ENCODE results near the gene OPRPN.

- TF ChIP-seq ZBTB7A (IDR thresholded peaks at IDR 0.05; ENCODE audit: borderline replicate concordance, control insufficient read depth, low read depth, low read length) = no peak
- no peak for TF ChIP-seq CTCF (IDR thresholded peaks at IDR 0.05 in 2 of 3, conservative IDR thresholded peaks at IDR 0.05 in 1 of 3; ENCODE audit: insufficient read depth in 2 of 3, low read depth in 1 of 3, low read length in 3 of 3)
- no peak for TF ChIP-seq EHMT2 (IDR thresholded peaks at IDR 0.05)
- TF ChIP-seq USF2 (CRISPR knock-in tag; IDR thresholded peaks at IDR 0.05) = no peak
- no peak for TF ChIP-seq TCF3 (CRISPR knock-in tag; IDR thresholded peaks at IDR 0.05)
- no peak for TF ChIP-seq BHLHE40 (IDR thresholded peaks at IDR 0.05; ENCODE audit: low read length)
- no peak for TF ChIP-seq ELK1 (CRISPR knock-in tag; IDR thresholded peaks at IDR 0.05)
- TF ChIP-seq TCF7 (IDR thresholded peaks at IDR 0.05; ENCODE audit: borderline replicate concordance) = no peak
- no peak for TF ChIP-seq XRCC3 (IDR thresholded peaks at IDR 0.05)
- TF ChIP-seq SRF (CRISPR knock-in tag; IDR thresholded peaks at IDR 0.05) = no peak
- TF ChIP-seq MTA3 (IDR thresholded peaks at IDR 0.05; ENCODE audit: borderline replicate concordance) = no peak
- no peak for TF ChIP-seq ZBTB34 (CRISPR knock-in tag; IDR thresholded peaks at IDR 0.05)
- TF ChIP-seq POLR2AphosphoS2 (IDR thresholded peaks at IDR 0.05; ENCODE audit: low read length) = no peak
- TF ChIP-seq MAFG (tag; conservative IDR thresholded peaks at IDR 0.05) = no peak
Observed at GRCh38 chr4:70442474-70442873, 44.7 kb downstream of the OPRPN start.
